ENCODE results near the gene CHRNG.

The CHRNG gene

DNA sequence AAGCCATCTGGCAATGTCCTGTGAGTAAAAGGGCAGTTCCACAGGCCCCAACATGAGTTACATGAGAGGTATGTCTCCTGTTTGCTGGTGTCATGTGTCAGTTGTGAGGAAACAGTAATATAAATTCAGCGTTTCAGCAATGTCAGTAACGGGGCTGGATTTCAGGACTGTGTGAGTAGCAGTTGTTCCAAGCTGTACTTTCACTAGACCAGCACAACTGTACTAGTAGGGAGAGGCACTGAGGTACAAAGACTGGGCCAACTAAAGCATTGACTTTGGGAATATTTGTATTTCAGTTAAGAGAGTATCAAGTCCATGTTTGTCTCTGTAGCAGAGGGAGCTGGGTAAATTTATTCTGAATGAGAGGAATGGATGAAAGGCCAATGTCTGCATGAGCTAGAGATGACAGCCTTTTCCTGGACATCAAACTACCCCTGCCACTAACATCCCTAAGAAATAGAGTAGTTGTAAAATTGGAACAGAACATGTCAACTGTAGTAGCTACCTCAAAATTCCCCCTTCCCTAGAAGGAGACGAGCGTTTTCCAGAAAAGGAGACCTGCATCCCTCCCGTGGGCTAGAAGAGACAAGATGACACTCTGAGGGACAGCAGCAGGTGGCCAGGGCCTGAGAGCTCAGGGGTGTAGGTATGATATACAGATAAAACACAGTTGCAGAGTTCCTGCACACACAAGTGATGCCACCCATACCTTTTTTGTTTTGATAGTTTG lies 35.3 kb downstream of the CHRNG start:
- H3K4me3 ChIP-seq (ENCODE audit: low read depth, low read length), result no peak overlapping the region

DNA sequence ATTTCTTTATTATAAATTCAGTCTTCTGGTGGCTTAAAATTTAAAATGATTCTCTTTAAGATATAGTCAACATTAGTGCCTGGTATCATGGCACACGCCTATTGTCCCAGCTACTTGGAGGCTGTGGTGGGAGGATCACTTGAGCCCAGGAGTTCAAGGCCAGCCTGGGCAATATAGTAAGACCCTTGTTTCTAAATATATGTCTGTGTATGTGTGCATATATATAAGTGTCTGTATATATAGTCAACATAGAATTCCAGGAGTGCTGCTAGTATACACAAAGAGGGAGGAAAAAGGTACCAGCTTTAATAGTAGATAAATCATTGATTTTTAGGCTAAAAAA lies 35.9 kb downstream of the CHRNG start:
- no peak overlapping the region for H3K4me3 ChIP-seq (ENCODE audit: low read depth, low read length)

DNA sequence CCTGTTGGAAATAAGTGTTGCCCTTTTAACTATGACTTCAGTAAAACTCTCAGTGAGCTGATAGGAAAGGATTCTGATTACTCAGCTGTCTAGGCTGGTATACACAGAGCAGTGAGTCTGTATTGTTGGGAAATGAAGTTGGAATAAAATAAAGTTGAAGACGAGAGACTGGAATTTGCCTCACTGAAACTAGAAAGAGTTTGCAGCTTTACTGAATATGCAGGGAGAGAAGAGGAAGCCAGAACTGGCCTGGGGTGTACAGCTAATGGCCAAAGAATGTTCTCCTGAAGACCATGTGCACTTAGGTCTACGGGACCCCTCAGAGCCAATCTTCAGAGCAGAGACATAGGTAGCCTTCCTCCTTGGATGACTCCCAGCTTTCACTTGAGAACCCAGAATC lies 37.5 kb downstream of the CHRNG start:
- H3K4me3 ChIP-seq (ENCODE audit: low read depth, low read length), result no peak overlapping the region

DNA sequence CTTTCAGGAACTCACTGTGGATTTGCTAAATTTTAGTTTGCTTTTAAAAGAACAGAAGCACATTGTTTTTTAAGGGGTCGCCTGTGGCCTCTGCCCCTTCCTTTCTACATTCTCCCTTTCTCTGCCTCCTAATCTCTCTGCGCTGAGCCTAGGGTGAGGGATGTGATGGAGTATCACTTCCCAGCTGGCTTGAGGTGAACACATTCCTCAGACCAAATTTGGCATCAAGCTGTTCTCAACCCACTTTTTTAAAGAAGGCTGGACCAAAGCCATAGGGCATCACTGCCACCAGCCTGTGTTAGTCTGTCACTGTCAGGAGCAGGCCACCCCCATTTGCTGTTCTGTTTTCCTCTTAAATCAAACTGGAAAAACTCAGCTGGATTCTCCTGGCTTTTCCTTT lies 38.3 kb downstream of the CHRNG start:
- no peak overlapping the region for H3K4me3 ChIP-seq (ENCODE audit: low read depth, low read length)

DNA sequence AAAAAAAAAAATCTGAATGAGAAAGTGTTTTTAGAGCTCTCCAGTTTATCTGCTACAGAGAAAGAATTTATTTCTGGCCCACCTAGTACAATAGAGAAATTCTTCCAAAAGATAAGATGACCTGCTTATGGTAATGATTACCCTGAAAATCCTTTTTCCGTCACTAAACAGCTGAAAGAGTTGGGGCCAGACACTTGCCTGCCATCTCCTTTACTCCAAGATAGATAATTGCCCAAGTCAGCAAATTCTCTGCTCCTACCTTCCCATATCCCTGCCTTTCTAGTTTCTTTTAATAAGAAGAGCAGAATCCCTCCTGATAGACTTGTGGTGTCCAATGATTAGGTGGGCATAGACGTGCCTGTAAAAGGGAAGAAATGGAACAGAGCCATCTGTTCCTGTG lies 39.1 kb downstream of the CHRNG start:
- H3K4me3 ChIP-seq (ENCODE audit: low read depth, low read length), result no peak overlapping the region

DNA sequence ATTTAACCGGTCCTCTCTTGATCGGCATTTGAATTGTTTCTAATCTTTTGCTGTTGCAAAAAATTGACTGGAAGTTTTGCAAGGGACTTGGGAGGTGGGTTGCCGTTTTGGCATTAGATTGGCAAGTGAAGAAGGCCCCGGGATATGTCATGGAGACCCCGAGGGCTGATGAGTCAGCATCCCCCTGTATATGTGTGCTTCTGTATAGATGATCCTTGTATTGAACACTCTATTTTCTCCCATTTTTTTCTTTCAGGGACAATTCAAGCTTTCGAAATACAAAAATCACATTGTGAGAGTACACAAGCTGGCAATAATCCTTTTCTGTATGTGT lies 41.1 kb downstream of the CHRNG start:
- no peak overlapping the region for H3K4me3 ChIP-seq (ENCODE audit: low read depth, low read length)

GRCh38 chr2:232581725-232582124 lies 42.2 kb downstream of the CHRNG start:
- H3K4me3 ChIP-seq (ENCODE audit: low read depth, low read length), result no peak overlapping the region

- no peak overlapping the region for H3K4me3 ChIP-seq (ENCODE audit: low read depth, low read length)
Observed at GRCh38 chr2:232584238-232584637, 44.7 kb downstream of the CHRNG start.

- H3K4me3 ChIP-seq (ENCODE audit: low read depth, low read length), result no peak overlapping the region
Observed at GRCh38 chr2:232586943-232587505, 47.5 kb downstream of the CHRNG start.

GRCh38 chr2:232587512-232587911 lies 48.0 kb downstream of the CHRNG start:
- no peak overlapping the region for H3K4me3 ChIP-seq (ENCODE audit: low read depth, low read length)

DNA sequence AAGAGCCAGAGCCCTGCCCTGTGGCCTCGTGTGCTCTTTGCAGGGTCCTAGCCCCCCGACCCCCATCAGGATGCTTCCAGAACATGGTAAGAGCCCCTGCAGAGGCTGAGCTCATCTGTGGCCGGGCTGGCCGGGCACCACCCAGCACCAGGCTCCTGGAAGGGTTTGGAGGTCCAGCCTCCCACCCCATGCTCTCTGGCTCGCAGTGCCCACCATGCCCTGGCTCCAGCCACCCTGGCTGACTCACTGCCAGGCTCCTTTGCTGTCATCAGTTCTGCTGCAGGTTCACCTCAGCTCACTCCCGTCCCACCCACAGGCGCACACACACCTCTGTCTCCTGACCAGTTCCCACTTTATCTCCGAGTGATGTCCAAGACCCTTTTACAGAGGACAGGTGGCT lies 48.5 kb downstream of the CHRNG start:
- H3K4me3 ChIP-seq (ENCODE audit: low read depth, low read length), result no peak overlapping the region

GRCh38 chr2:232588680-232589585 lies 49.4 kb downstream of the CHRNG start:
- no peak overlapping the region for H3K4me3 ChIP-seq (ENCODE audit: low read depth, low read length)

GRCh38 chr2:232592772-232593395 lies 53.4 kb downstream of the CHRNG start:
- no peak overlapping the region for H3K4me3 ChIP-seq (ENCODE audit: low read depth, low read length)

GRCh38 chr2:232593982-232594381 lies 54.5 kb downstream of the CHRNG start:
- H3K4me3 ChIP-seq (ENCODE audit: low read depth, low read length), result no peak overlapping the region

Data from iPS-11a (cell line).